ENCODE results near the gene RNF224. TPM values are rescaled to one million over a fixed set of nuclear protein-coding genes. Genes with fewer than 3 reads are reported as not detected.

RNF224 gene
- total and polyA plus RNA-seq, 2 of the 13 experiments (the other 11 are each of a cell fraction or from before 2014, with no cell fraction given): 0.09 TPM; not detected in 1

DNA sequence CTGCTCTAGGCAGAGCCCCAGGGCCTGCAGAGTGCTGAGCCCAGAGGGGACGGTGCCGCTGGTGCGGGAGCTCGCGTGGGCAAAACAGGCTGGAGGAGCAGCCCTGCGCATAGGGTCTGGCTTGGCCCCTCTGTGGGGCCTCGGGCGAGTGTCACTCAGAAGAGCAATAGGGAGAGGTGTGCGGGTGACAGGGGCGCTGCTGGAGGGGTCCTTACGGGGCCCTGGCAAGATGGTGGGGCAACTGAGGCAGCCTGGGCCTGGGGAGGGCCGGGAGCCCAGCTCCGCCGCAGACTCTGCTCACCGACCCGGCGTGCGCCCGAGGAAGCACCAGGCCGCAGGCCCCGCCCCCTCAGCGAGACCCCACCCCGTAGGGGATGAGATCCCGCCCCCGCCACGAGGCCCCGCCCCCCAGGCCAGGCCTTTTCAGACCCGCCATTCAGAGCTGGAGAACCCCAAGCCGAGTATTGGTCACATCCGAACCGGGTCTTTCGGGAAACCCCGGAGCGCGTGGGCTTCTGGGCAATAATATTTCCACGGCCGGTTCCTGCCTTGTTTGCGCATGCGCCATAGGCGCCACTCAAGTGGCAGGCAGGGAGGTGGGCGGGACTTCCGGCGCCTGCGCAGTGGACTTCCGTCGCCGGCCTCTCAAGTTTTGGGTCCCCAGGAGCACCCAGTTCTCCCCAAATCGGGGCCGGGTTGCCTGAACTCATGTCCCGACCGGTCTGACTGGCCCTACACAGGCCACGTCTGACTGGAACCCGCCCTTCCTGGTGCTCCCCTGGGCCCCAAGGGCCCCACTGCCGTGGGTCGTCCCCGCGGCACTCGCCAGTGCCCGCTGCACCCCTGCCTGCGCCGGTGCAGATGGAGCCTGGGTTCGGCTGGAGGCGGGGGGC is 4.0 kb upstream of the RNF224 start (continued):
- TF ChIP-seq HNRNPK (IDR thresholded peaks at IDR 0.05; ENCODE audit: low read depth, low read length, poor library complexity, severe bottlenecking) (no peak), HMGA1 (CRISPR knock-in tag; conservative IDR thresholded peaks at IDR 0.05) (no peak), PTBP1 (IDR thresholded peaks at IDR 0.05; ENCODE audit: low read depth, low read length, poor library complexity, severe bottlenecking) (no peak), ZNF12 (CRISPR knock-in tag; IDR thresholded peaks at IDR 0.05) (no peak), PHF20 (CRISPR knock-in tag; IDR thresholded peaks at IDR 0.05) (peak; percentile 78), PAXIP1 (CRISPR knock-in tag; conservative IDR thresholded peaks at IDR 0.05) (peak; percentile 39; the same call in 1 of the 2 replicates), TAF1 (CRISPR knock-in tag; IDR thresholded peaks at IDR 0.05) (0 out of 2 replicates have a peak, but pooled peaks have one; percentile 18), DRAP1 (CRISPR knock-in tag; IDR thresholded peaks at IDR 0.05) (peak; percentile 55), ZNF703 (CRISPR knock-in tag; IDR thresholded peaks at IDR 0.05; ENCODE audit: borderline replicate concordance) (no peak), ZNF652 (CRISPR knock-in tag; IDR thresholded peaks at IDR 0.05; ENCODE audit: borderline replicate concordance, low read depth) (no peak), THAP11 (CRISPR knock-in tag; IDR thresholded peaks at IDR 0.05) (peak; percentile 87), PITX1 (CRISPR knock-in tag; IDR thresholded peaks at IDR 0.05) (no peak), ZNF775 (CRISPR knock-in tag; IDR thresholded peaks at IDR 0.05; ENCODE audit: borderline replicate concordance) (no peak), MEIS1 (CRISPR knock-in tag; IDR thresholded peaks at IDR 0.05; ENCODE audit: borderline replicate concordance) (peak; percentile 61; the same call in 1 of the 2 replicates), MAX (IDR thresholded peaks at IDR 0.05) (no peak), TARDBP (CRISPR knock-in tag; IDR thresholded peaks at IDR 0.05) (no peak), ATF7 (IDR thresholded peaks at IDR 0.05) (no peak), ATF7 (CRISPR knock-in tag; IDR thresholded peaks at IDR 0.05) (no peak), ZNF143 (CRISPR knock-in tag; IDR thresholded peaks at IDR 0.05) (peak; percentile 86), ZNF773 (CRISPR knock-in tag; IDR thresholded peaks at IDR 0.05; ENCODE audit: borderline replicate concordance) (no peak), ZNF33B (CRISPR knock-in tag; IDR thresholded peaks at IDR 0.05) (no peak), FOXK1 (CRISPR knock-in tag; IDR thresholded peaks at IDR 0.05; ENCODE audit: borderline replicate concordance, low read depth) (no peak)
- TF ChIP-seq, protein P1, sequence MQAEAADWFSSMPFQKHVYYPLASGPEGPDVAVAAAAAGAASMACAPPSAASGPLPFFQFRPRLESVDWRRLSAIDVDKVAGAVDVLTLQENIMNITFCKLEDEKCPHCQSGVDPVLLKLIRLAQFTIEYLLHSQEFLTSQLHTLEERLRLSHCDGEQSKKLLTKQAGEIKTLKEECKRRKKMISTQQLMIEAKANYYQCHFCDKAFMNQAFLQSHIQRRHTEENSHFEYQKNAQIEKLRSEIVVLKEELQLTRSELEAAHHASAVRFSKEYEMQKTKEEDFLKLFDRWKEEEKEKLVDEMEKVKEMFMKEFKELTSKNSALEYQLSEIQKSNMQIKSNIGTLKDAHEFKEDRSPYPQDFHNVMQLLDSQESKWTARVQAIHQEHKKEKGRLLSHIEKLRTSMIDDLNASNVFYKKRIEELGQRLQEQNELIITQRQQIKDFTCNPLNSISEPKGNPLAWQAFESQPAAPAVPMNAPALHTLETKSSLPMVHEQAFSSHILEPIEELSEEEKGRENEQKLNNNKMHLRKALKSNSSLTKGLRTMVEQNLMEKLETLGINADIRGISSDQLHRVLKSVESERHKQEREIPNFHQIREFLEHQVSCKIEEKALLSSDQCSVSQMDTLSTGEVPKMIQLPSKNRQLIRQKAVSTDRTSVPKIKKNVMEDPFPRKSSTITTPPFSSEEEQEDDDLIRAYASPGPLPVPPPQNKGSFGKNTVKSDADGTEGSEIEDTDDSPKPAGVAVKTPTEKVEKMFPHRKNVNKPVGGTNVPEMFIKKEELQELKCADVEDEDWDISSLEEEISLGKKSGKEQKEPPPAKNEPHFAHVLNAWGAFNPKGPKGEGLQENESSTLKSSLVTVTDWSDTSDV (CRISPR knock-in tag; IDR thresholded peaks at IDR 0.05): no peak
